GM19351 (cell line): ENCODE results near the gene TARS3.

ENCODE experiments used
- ATAC-seq: cut with Tn5 transposase; IDR thresholded peaks from one replicate; pipeline ENCODE4 v1.9.1; 2021; ENCODE audit warnings: mild to moderate bottlenecking, moderate library complexity; ENCODE audit not compliant: unreplicated experiment

TARS3 gene

GRCh38 chr15:101609742-101610610 is 114.3 kb downstream of the TARS3 start:
- no peak for ATAC-seq

- ATAC-seq = no peak
Observed at GRCh38 chr15:101608201-101608600, 116.1 kb downstream of the TARS3 start.

GRCh38 chr15:101607108-101607507 is 117.2 kb downstream of the TARS3 start:
- no peak for ATAC-seq

GRCh38 chr15:101604124-101604874 is 120.0 kb downstream of the TARS3 start:
- ATAC-seq = no peak
